SHP77 treated with DMSO at 0.1 percent for 48 hours (cell line): ENCODE measurements around the gene TTLL5.
"Not testable (repeated sequence)": the region's sequence is repeated elsewhere in the genome, so short reads cannot be mapped to it uniquely, and the experiment has no call there.

Experiments
- DNase-seq: peaks from one replicate; lab custom pipeline; 2025; lab: John Stamatoyannopoulos, UW

TTLL5 gene

DNA sequence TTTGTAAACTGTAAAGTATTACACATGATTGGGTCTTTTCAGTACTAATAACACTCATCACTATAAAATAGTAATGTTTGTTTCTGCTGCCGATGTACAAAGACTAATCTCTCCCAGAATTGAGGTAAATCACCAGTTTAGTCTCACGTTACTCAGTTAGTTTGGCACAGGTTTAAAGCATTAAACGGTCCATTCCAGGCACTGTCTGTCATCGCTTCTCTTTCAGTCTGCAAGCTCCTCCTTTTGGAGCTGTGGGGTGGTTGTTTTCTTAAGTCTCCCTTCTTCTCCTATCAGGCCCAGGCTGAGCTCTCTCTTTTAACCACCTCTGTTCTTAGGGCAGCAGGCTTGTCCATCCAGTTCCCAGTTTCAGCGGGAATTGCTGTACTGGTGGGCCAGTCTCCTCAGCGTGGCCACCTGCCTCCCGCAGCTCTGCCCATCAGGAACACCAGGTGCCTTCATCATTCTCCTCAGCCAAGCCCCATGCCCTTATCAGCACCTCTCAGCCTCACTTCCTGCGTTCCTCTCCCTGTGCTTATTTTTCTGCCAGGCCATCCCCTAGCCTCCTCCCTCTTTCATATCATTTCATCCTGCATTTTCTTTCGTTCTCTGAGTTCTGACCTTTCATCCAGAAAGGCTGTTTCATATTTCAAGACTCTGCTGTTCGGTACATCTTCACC is 171.7 kb downstream of the TTLL5 start:
- DNase-seq = peak; percentile 3

DNA sequence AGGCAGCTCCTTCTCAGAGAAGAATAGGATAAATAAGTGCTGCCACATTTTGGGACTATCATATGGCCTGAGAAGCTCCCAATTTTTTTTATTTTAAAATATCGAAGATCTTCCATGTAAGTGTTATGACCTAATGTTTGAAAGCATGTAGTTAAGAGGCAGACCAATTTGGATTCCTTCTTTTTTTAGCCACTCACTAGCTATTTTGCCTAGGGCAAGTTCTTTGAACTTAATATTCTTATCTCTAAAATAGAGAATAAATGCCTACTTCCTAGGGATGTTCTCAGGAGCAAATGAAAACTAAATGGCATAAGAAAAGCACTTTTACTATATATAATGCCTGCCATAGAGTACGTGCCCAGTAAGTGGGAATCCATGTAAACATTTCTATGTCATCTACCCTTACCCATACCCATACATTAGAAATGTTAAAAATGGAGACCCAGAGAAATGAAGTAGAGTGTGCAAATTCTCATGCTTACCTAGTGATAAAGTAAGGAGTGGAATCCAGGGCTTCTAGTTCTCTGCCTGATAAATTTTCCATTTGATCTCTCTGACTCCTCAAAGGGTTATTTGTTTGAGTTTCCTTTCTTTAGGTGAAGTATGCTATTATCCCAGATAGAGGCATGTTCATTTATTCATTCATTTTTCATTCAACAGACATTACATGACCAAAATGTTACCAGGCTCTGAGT is 172.4 kb downstream of the TTLL5 start:
- no peak for DNase-seq

DNA sequence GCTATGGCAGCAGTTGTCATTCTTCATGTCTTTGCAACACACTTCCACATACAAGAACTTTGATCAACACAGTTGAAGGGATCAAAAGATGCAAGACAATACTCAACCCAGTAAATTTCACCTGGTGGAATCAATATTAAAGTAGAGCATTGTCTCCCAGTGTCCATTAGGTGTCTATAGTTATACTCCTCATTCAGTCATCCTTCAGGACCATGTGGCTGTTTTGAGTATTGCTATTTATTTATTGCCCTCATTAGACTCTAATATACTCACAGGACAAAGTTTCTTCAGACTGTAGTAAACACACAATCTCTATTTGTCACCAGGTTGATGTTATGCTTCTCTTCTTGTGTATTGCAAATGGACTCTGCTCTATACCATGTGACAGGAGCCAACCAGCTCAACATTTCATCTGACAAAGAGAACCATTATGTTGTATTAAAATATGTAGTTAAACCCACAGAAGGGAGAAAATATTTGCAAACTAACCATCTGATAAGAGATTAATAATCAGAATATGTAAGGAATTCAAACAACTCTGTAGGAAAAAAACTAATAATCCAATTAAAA is 174.2 kb downstream of the TTLL5 start:
- DNase-seq = no peak

DNA sequence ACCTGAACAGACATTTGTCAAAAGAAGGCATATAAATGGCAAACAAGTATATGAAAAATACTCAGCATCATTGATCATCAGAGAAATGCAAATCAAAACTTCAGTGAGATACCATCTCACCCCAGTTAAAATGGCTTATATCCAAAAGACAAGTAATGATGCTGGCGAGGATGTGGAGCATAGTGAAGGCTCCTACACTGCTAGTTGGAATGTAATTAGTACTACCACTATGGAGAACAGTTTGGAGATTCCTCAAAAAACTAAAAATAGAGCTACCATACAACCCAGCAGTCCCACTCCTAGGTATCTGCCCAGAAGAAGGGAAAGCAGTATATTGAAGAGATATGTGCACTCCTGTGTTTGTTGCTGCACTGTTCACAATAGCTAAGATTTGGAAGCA is 174.7 kb downstream of the TTLL5 start:
- no peak for DNase-seq

DNA sequence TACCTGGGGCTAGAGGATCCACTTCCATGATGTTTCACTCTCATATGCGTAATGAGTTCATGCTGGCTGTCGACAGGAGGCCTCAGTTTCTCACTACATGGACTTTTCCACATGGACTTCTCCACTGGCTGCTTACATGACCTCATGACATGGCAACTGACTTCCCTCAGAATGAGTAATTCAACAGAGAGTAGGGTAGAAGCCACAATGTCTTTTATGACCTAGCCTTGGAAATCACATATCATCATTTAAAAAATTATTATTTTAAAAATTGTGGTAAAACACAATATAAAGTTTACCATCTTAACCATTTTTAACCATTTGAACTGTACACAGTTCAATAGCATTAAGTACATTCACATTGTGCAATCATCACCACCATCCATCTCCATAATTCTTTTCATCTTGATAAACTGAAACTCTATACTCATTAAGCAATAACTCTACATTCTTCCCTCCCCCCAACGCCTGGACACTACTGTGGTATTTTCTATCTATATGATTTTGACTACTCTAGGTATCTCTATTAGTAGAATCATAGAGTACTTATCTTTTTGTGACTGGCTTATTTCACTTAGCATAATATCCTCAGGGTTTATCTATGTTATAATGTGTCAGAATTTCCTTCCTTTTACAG is 176.2 kb downstream of the TTLL5 start:
- DNase-seq = no peak

DNA sequence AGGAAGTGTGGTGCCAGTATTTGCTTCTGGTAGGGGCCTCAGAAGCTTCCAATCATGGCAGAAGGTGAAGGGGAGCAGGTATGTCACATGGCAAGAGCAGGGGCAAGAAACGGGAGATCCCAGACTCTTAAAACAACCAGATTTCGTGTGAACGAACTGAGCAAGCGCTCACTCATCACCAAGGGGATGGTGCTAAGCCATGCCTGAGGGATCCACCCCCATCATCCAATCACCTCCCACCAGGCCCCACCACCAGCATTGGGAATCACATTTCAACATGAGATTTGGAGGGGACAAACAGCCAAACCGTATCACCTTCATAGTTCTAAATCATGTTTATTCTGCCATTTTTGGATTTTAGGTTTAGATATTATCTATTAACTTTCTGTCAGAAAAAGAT is 179.9 kb downstream of the TTLL5 start:
- DNase-seq = no peak

DNA sequence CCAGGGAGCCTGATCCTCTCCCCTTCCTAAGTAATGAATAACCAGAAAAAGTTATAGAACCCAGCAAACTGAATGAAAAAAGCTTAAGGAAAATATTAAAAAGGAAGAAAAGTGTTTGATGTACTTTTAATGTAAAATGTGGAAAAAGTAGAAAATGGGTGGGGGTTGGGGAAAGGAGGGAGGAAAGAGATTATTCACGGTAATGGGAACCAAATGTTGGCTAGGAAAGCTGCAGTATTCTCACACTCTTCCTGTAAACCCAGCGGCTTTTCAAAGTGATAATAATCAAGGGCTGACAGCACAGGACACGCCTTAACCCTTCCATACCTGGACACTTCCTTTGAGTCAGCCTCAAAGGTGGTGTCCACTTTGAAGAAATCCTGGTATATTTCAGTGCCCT is 181.5 kb downstream of the TTLL5 start:
- no peak for DNase-seq

DNA sequence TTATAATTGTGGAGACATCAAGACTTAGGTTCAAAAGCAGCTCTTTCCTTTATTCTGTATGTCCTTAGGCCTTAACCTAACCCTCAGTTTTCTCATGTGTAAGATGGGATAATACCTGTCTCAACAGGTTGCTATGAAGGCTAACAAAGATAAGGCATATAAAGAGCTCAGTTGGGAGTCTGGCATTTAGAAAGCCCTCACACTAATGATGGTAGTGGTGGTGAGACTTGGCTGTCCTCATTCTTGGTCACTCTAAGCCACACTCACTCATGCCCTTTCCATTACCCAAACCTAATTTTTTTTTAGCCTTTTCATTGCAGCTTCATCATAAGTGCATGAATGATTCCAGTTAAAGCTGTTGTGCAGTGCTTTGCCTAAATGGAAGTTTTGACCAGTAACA is 183.4 kb downstream of the TTLL5 start:
- DNase-seq = no peak

DNA sequence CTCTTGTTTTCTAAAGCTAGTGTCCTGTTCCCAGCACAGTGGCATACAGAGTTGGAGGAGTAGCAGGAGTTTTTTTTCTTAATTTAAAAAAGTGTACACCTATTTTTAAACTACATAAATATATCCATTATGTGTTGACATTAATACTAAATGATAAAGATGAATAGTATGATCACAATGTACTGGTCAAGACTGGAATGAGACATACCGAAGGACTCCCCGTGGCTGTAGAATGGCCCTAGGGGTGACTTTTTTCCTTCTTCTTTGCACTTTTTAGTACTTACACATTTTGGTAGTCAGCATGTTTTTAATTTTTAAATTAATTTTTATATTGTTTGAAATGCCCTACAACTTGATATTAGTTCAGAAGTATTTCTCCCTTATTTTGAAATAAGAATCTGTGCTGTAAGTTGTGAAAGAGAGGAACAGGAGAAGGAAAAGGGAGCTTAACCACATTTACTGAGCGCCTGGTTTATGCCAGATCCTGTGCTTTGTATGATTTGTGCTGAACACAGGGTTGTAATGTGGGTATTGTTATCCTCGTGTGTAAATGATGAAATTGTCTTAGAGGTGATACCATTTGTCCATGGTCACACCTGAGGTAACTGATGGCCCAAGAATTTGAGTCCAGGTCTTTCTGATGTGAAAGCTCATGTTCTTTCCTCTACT is 184.2 kb downstream of the TTLL5 start:
- no peak for DNase-seq

DNA sequence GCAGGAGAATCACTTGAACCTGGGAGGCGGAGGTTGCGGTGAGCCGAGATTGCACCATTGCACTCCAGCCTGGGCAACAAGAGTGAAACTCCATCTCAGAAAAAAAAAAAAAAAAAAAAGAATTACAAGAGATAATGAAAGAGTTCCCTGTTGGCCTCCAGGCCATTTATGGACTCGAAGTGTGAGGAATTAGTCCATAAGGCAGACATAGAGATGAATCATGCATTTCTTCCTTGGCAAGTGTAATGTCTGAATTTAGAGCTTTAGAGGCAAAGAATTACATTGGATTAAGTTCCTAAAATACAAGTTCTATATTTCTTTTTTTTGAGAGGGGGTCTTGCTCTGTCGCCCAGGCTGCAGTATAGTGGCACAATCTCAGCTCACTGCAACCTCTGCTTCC is 185.6 kb downstream of the TTLL5 start:
- DNase-seq = not testable (repeated sequence)

DNA sequence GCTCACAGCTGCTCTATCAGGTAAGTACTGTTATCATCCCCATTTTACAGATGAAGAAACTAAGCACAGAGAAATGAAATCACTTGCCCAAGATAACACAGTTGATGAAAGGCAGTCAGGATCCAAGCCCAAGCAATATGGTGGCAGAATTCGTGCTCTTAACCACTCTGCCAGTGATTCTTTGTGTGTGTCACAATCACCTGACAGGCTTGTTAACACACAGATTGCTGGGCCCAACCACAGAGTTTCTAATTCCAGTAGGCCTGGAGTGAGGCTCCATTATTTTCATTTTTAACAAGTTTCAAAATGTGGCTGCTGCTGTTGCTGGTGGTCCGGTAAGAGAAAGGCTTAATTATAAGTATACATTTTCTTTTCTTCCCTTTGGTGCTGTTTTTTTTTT is 186.5 kb downstream of the TTLL5 start:
- no peak for DNase-seq

DNA sequence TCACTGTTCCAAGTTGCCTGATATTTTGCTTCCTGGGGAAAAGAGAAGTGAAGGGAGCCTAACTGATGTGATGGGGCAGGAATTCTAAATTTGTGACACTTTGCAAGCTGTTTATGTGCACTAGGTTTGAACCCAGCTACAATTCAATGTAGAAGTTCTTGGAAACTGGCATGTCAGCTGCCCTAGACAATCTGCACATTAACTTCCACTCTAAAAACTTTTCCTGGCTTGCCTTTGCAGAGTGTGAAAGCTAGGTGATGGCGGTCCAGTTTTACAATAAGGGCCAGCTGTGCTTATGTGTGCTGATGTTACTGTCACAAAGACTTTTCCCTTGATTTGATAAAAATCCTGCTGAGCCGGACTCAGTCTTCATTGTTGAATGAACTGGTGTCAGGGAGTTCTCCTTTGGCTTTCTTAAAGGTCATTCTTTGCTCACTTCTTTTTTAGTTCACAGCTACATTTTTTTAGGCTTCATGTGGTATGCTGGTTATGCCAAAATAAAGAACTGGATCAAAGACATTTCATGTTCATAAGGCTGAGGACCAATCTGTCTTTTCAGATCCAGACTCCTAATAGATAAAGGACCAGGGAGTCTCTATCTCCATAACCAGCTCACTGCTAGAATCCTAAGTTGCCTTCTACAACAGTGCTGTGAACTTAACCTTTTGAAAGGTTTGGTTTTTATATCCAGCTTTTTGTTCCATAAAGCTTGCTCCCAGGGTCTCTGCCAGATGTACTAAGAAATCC is 187.3 kb downstream of the TTLL5 start:
- no peak for DNase-seq

DNA sequence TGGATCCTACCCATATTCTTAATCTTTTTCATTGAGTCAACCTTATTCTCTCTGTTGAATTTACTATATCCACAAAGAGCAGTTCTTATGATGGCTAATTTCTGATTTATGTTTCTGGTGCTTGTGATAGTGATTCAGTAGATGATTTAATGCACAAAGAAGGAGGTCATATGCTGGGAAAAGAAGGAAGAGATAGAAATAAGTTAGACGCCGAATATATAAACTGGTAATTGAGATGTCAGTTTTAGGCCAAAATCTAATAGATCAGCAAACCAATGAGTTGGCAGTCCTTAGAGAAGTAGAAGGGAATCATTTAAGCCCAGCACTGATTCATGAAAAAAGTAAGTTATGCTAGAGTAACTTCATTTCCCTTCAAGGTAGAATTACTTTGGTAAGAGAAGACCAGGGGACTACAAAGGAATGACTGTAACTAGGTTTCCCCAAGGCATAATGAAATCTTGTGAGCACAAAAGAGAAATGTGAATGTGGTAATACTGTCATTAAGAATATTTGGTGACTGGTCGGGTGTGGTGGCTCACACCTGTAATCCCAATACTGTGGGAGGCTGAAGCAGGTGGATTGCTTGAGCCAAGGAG is 188.4 kb downstream of the TTLL5 start:
- no peak for DNase-seq

DNA sequence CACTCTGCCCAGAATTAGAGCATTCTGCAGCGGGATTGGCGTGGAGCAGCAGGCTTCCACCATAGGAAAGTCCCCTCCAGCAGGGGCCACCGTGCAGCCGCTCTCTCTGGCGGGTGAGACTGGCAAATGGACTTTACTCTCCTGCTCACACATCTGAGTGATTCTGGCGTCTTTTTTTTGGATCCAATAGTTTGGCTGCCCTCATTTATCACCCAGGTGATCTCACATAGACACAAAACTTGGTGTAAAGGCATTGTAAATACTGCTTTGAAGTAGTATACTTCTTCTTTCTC is 190.5 kb downstream of the TTLL5 start:
- DNase-seq = no peak

DNA sequence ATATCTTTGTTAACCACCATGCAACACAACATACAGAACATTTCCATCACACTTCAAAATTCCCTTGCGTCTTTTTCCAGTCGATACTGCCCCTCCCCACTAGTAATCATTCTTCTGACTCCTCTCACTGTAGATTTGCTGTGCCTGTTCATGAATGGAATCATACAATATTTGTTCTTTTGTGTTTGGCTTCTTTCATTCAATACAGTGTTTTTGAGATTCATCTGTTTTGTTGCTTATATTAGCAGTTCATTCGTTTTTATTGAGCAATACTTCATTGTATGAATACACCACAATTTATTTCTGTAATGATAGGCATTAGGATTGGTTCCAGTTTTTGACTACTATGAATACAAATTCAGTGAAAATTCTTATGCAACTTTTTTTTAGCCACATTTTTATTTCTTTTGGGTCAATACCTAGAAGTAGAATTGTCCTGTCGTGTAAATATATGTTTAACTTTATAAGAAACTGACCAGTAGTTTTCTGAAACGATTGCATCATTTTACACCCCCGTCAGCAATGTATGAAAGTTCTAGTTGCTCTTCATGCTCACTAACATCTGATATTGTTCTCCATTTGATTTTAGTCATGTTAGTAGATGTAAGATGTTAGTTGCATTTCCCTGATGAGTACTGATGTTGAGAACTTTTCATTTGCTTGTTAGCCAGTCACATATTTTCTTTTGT is 193.2 kb downstream of the TTLL5 start:
- no peak for DNase-seq

DNA sequence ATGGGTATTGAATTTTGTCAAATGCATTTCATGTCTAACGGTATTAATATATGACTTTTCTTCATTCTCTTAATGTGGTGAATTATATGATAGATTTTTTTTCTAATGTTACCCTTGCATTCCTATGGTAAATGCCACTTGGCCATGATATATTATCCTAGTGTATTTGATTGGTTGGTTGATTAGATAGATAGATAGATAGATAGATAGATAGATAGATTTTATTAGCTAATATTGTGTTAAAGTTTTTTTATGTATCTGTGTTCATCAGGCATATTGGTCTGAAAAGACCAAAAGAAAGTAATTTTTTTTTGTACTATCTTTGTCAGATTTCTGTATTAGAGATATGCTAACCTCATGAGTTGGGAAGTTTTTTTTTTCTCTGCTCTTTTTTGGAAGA is 196.2 kb downstream of the TTLL5 start:
- no peak for DNase-seq

DNA sequence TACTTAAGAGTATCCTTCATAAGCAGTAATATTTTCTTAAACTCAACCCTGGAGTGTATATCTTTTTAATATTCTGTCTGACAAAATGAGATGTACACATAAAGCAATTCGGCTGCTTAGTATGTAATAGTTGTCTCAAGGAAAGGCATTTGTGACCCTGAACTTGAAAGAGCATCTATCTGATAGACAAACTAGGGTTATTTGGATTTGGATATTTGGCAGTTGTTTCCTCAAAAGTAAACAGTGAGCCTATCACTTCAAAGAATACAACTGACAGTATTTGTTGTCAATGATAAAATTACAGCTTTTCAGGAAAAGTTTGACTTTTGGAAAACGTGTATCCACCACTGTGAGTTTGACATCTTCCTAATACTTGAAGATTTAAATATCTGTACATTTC is 197.3 kb downstream of the TTLL5 start:
- DNase-seq = no peak

DNA sequence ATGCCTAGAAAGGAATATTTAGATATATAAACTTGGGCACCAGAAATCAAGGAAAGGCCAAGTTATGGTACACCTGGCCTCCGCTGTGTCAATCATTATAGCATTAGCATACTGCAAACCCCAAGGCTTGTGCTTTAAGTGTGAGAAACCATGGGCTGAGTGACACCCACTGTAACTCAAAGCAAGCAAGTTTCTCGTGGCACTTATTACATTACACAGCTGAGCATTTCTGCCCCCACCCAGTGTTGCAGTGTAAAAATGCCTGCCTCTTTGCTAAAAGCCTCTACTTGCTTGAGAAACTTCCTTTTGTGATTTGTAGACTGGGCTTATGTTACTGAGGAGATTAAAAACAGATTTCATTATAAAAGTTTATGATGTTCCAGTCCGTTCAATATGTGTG is 198.7 kb downstream of the TTLL5 start:
- DNase-seq = no peak

DNA sequence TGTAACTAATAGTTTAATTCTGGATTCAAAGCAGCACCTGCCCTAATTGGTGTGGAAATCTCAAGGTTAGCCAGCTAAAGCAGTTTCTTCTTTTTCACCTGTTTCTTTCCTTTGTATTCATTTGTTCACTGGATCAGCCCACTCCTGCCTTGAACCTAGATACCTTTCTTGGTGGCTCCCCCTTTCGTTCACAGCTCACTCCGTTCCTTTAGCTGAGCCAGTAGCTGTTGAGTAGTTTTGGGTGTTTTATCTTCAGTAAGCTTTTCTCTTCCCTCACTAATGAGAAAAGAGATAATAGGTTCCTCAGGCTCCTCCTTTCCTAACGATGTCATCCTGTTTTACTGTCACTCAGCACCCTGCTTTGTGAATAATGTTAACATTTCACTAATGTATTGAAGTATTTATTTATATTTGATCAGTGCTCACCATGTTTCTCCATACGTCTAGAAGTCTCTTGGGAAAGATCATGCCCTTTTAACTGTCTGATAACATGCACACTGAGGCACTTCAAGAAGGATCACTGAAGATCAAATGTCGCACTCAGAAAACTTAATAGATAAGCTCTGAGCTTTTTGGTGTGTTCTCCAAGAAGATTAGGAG is 199.6 kb downstream of the TTLL5 start:
- no peak for DNase-seq

DNA sequence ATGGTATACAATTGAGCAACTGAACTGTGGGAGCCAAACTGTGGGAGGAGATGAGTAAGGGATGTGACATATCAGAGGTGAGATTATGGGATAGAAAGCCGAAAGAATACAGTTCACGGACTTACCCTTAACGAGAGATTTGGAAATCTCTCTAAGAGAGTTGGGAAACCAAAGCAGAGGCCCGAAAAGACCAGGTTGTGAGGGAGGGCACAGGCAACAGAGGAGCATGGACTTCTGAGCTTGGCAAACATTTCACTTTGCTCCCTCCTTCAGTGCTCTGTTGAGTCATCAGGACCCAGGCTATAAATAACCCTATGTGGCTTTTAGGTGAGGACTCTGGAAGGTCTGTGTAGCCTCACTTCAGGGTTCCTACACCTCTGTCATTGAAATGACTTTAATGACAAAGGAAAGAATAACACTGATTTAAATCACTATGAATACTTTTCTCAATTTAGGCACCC is 200.1 kb downstream of the TTLL5 start:
- peak; percentile 25 for DNase-seq

DNA sequence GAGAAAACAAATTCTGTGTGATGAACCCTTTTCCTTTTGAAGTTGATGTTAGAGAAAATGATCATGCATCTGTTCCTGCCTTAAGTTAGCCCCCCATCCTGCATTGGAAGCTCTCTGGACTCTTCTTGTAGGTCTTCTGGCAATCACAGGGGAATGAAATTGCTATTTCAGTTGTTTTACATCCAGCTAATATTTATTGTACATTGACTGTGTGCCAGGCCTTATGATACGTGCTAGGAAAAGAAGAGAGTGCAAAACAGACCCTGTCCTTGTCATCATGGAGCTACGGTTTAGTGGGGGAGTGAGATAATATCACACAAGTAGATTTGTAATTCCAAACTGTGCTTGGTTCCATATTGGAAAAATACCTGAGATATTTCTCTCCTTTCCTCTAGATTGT is 202.2 kb downstream of the TTLL5 start:
- DNase-seq = no peak
